AG04450 (cell line): Measurements from ENCODE around the gene MSI2. TPM values are rescaled to one million over a fixed set of nuclear protein-coding genes. Genes with fewer than 3 reads are reported as not detected.

Source experiments
- CTCF ChIA-PET: fragments of 300-600, 350-600 bp; formaldehyde crosslinking; extraction: SDS; loops from one replicate; lab custom pipeline; 2022; ENCODE audit warnings: antibody characterized with exemption, inconsistent platforms; lab: Charles Lee
- POLR2A ChIA-PET: fragments of 350-600 bp; formaldehyde crosslinking; extraction: SDS; loops from one replicate; lab custom pipeline; 2021; ENCODE audit warnings: antibody characterized with exemption, inconsistent platforms; lab: Yijun Ruan, JAX
- DNase-seq: peaks from one replicate; pipeline ENCODE4 v3.0.0-alpha.2; 2011; ENCODE audit warnings: low read depth, low spot score
- H3K27ac ChIP-seq: one replicate; pipeline ENCODE4 v1.5.1; 2012; ENCODE audit warnings: low read depth, low read length, control low read depth
- H3K27me3 ChIP-seq: one replicate; pipeline ENCODE4 v1.6.0; 2012; ENCODE audit warnings: low read length; ENCODE audit not compliant: control insufficient read depth, insufficient read depth
- H3K4me3 ChIP-seq: 2 replicates; pipeline ENCODE4 v1.5.1; 2011; ENCODE audit warnings: mild to moderate bottlenecking, low read depth, low read length, control low read depth
- H3K9me3 ChIP-seq: 2 replicates; pipeline ENCODE4 v1.5.1; 2012; ENCODE audit warnings: low read length; ENCODE audit not compliant: control insufficient read depth, insufficient read depth
- polyA plus RNA-seq: library from polyadenylated mRNA; depleted of rRNA; stranded (reverse); fragments of >200 nt; gene quantifications from 2 replicates; pipeline ENCODE4 v1.2.3, GENCODE V29; 2011
- TF ChIP-seq, protein P1 (sequence below): IDR thresholded peaks from 2 replicates; pipeline ENCODE4 v1.5.1; 2011; ENCODE audit warnings: low read depth, low read length, control low read depth, inconsistent platforms

The MSI2 gene
- polyA plus RNA-seq, 1 experiment = 26.2 TPM

DNA sequence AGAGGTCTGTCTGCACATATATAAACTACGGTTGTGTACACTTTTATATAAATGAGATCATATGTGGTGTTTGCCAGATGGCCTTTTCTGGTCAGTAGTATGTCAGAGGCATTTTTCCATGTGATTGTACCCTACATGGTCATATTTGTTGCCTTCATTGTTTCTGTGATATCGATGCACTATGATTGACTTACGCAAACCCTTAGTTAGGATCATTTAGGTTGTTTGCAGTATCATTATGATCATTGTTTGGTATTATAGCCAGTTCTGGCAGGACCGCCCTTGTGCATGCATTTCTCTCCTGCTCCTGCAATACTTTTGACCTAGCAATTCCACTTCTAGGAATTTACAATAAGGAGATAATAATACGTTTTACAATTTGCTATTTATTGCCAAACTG lies 169.1 kb downstream of the MSI2 start:
- H3K9me3 ChIP-seq = no peaks in the 10 kb centered on the region
- DNase-seq = no peak
- H3K4me3 ChIP-seq = no peak overlapping the region
- H3K27ac ChIP-seq = no peak overlapping the region
- CTCF ChIA-PET = no interaction called here
- no peaks in the 10 kb centered on the region for H3K27me3 ChIP-seq
- POLR2A ChIA-PET = no interaction called here
- TF ChIP-seq, protein P1, sequence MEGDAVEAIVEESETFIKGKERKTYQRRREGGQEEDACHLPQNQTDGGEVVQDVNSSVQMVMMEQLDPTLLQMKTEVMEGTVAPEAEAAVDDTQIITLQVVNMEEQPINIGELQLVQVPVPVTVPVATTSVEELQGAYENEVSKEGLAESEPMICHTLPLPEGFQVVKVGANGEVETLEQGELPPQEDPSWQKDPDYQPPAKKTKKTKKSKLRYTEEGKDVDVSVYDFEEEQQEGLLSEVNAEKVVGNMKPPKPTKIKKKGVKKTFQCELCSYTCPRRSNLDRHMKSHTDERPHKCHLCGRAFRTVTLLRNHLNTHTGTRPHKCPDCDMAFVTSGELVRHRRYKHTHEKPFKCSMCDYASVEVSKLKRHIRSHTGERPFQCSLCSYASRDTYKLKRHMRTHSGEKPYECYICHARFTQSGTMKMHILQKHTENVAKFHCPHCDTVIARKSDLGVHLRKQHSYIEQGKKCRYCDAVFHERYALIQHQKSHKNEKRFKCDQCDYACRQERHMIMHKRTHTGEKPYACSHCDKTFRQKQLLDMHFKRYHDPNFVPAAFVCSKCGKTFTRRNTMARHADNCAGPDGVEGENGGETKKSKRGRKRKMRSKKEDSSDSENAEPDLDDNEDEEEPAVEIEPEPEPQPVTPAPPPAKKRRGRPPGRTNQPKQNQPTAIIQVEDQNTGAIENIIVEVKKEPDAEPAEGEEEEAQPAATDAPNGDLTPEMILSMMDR = no peak

- Histone ChIP-seq H3K4me3 (no peak overlapping the region), H3K9me3 (no peaks in the 10 kb centered on the region), H3K27ac (no peak overlapping the region), H3K27me3 (no peaks in the 10 kb centered on the region)
- TF ChIP-seq, protein P1 = no peak
- ChIA-PET CTCF (no interaction called here), POLR2A (no interaction called here)
- no peak for DNase-seq
These were observed 169.9 kb downstream of the MSI2 start for GRCh38 chr17:57425903-57426880.

DNA sequence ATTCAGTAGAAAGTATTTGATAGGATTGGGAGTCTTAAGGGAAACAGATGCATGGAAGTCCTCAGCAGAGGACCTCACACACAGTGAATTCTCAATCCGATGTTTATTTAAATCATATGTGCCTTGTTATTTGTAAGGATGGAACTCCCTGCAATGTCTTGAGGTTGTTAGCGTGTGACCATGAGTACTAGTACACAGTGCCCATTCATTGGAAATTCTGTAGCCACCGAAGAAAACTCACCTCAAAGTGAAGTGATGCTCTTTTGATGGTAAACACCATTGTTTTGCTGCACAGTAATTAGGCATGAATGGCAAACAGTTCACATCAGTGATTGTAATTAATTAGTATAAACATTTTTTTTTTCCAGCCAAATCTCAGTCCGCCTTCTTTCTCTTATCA lies 173.6 kb downstream of the MSI2 start:
- H3K4me3 ChIP-seq = no peak overlapping the region
- TF ChIP-seq, protein P1 = no peak
- no peak overlapping the region for H3K27ac ChIP-seq
- DNase-seq = no peak
- H3K9me3 ChIP-seq = no peaks in the 10 kb centered on the region
- ChIA-PET POLR2A (no interaction called here), CTCF (no interaction called here)
- H3K27me3 ChIP-seq = no peaks in the 10 kb centered on the region

DNA sequence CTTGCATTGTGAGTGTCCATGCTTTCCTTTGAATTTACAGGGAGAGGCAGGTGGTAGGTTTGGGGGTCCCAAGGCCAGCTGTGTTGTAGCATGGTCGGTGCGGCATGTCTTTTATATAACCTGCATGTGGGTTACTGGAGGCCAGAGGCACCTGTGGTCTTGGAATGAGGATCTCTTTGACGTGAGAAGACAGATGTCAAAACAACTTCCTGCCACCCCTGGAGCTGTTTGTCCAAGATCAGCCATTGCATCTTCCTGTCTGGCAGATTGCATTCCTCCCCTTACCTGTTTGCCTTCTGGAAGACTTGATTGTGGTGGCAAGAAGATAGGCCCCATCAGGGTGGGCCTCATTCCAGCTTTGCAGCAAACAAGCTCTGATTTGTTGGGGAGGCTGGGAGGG lies 175.1 kb downstream of the MSI2 start:
- Histone ChIP-seq H3K4me3 (no peak overlapping the region), H3K9me3 (no peaks in the 10 kb centered on the region), H3K27ac (no peak overlapping the region), H3K27me3 (no peaks in the 10 kb centered on the region)
- ChIA-PET POLR2A (no interaction called here), CTCF (interaction anchor here (1.0 kb wide), 1 partner anchor 241 kb away, joined by 4 read pairs; no protein-coding TSS in a partner anchor)
- TF ChIP-seq, protein P1 = no peak
- DNase-seq = no peak
